Measurements from ENCODE around the gene PLCB1. TPM values are rescaled to one million over a fixed set of nuclear protein-coding genes. Genes with fewer than 3 reads are reported as not detected.
A peak's percentile ranks its signal among the peaks of the same experiment; 100 is the strongest.

PLCB1 gene
- polyA plus RNA-seq, 1 donor, result 15.9 TPM

- DNase-seq, result no peak
Observed at GRCh38 chr20:8735674-8736073, 603.6 kb downstream of the PLCB1 start.

- DNase-seq, result no peak
Observed at GRCh38 chr20:8740265-8740664, 608.2 kb downstream of the PLCB1 start.

DNA sequence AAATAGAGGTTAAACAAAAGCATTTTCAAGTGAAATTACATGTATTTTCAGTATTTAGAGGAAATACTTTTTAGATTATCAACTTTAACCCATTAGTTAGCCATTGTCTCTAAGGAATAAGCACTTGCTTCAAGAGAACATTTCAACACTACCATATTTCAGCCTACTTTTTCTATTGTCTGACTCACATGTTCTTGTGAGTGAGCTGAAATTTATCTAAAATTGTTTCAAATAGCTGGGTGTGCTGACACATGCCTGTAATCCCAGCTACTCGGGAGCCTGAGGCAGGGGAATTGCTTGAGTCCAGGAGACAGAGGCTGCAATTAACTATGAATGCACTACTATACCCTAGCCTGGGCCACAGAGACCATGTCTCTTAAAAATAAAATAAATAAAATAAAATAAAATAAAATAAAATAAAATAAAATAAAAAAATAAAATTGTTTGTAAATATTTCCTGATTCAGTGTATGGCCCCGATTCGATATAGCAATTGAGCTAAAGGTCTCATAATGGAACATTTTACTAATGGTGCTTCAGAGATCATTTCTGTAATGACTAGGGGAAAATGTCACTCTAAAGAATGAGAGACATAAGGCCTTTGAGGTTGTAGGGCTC lies 612.3 kb downstream of the PLCB1 start:
- no peak for DNase-seq

GRCh38 chr20:8749101-8749500 lies 617.0 kb downstream of the PLCB1 start:
- DNase-seq, result no peak

DNA sequence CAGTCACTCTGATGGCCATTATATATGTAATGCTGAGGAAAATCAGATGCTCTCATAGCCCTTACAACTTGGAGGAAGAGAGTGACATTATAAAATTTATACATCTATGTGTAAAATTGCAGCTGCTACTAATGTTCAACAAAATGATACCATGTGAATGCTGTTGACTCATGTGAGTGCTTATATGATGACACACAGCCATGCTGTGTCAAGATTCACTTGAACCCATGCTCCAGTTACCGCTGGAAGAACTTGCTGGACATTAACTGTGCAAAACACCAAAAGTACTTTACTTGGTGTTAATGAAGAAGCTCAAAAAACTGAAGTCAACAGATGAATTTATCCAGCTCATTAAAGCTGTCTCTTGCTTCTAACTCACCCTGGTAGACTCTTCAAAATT lies 617.9 kb downstream of the PLCB1 start:
- DNase-seq, result no peak

GRCh38 chr20:8755340-8756118 lies 623.5 kb downstream of the PLCB1 start:
- DNase-seq, result no peak

- no peak for DNase-seq
Observed at GRCh38 chr20:8756410-8756809, 624.3 kb downstream of the PLCB1 start.

DNA sequence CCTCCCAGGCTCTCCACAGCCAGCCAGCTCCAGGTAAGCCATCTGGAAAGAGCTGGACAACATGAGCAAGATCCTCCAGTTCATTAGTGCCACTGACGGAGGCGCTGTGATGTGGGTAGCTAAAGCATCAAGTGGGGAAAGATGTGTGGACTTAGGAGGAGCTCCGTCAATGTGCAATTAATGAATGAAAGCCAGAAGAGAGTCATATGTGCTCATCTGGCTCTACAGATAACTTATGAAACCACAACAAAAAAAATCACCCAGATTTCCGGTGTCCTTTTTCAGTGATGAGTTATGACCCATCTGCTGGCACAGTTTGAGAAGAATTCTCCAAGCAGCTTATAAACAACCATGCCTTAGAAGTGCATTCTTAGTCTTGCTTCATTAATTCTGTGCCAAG lies 625.1 kb downstream of the PLCB1 start:
- DNase-seq, result no peak

GRCh38 chr20:8764344-8764962 lies 632.4 kb downstream of the PLCB1 start:
- DNase-seq, result peak; percentile 21

DNA sequence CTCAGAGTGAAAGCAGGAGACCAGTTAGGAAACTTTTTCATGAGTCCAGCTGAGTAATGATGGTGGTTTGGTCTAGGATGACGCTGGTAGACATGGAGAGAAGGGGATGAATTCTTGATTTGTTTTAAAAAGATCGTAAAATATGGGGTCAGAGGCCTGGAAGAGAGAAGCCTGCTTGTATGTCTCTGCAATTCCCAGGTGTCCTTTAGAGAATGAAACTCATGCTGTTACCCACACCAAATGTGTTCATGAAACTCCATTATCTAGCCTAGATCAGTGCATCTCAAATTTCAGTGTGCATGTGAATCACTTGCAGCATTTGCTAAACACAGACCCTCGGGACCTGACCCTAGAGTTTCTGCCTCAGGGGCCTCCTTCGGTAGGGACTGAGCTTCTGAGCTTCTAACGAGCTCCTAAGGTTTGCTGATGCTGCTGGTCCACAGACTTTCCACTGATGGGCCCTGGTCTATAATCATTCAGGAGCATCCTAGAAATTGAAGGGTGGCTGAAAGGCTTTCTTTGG lies 634.9 kb downstream of the PLCB1 start:
- no peak for DNase-seq

DNA sequence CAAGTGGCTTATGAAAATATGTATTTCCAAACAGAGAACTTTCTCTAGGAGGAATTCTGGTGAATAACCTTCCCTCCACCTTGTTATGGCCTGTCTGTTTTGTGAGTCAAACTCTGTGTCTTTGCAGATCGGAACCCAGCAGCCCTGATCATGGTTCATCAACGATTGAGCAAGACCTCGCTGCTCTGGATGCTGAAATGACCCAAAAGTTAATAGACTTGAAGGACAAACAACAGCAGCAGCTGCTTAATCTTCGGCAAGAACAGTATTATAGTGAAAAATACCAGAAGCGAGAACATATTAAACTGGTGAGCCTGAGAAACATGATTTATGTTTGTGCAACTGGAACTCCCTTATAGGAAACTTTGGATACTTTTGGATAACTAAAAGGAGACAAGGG lies 642.3 kb downstream of the PLCB1 start:
- DNase-seq, result no peak

GRCh38 chr20:8777911-8778310 lies 645.8 kb downstream of the PLCB1 start:
- DNase-seq, result no peak

DNA sequence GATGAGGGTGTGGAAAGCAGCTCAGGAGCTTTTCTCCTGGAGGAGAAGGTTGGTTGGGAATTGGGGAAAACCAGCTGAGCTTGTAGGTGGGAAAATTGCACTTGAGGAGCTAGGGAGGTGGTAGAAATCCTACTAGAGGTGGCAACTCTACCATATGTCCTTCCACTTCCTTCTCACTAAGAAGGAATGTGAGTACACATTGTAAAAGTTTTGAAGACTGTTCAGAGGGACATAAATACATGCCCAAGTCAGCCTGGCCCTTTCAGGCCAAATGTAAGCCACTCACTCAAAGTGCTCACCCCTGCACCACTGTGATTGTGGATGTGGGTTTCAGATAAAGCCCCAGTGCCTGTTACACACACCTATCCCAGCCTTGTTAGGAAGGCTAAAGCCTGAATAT lies 646.3 kb downstream of the PLCB1 start:
- DNase-seq, result no peak

- DNase-seq, result no peak
Observed at GRCh38 chr20:8780915-8781314, 648.8 kb downstream of the PLCB1 start.

- no peak for DNase-seq
Observed at GRCh38 chr20:8782804-8783203, 650.7 kb downstream of the PLCB1 start.

DNA sequence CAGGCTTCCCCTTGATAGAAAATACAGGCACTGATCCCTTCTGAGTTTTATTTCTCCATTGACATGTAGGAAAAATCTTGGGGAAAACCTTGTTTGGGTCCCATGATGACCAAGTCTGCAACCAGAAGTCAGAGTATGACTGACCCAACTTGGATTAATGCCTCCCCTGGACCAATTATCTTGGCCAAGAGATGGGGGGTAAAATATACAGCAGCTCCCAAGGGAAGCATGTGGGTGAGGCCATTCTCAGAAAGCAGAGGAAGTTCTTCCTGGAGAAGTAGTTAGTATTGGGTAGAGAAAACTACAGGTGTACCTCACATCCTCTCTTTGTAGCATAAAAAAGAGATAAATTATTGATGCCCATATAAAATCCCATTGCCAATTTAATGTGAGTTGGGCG lies 651.7 kb downstream of the PLCB1 start:
- DNase-seq, result no peak

DNA sequence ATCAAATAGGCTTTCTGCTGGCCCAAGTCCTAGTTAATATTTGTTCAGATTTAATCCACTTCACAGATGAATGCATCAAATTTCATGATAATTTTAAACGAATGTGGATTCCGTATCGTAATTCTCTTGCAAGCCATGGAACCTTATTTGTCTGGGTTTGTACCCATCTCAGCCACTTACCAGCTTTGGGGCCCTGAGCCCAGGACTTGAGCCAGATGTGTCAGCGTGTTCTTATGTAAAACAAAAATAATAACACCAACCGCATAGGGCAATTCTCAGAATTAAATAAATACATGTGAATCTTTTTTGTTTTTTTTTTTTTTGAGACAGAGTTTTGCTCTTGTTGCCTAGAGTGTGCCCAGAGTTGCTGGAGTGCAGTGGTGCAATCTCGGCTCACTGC lies 654.3 kb downstream of the PLCB1 start:
- no peak for DNase-seq

DNA sequence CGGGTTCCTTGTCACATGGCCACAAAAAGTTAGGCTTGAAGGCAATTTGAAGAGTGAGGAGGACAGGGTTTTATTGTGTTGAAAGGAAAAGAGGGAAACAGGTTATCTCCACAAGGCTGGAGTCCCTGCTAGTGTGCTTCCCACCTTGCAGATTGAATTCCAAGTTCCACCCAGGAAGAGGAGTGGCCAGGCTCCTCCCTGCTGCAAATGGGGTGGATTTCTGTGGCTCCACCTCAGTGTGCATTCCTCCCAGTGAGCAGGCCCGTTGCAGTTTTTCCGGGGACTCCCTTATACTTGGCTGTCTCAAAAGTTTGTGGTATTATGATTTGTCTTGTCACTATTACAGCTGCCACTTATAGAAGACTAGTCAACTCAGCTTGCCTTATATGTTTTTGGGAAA lies 655.0 kb downstream of the PLCB1 start:
- DNase-seq, result no peak

DNA sequence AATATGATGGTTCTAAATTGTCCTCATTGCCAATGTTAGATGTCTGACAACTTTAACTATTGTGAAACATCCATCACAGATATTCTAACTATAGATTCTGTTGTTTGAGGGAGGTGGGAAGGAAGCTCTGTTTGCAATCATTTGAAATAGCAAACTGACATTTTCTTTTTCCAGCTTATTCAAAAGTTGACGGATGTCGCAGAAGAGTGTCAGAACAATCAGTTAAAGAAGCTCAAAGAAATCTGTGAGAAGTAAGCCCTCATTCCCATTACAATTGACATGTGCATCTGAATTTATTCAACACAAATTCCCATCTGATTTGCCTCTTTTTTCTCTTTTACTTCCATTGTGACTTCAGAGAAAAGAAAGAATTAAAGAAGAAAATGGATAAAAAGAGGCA lies 656.2 kb downstream of the PLCB1 start:
- no peak for DNase-seq

GRCh38 chr20:8788831-8789230 lies 656.8 kb downstream of the PLCB1 start:
- DNase-seq, result no peak

GRCh38 chr20:8790442-8791074 lies 658.5 kb downstream of the PLCB1 start:
- peak; percentile 38 for DNase-seq

GRCh38 chr20:8795404-8795803 lies 663.3 kb downstream of the PLCB1 start:
- no peak for DNase-seq

GRCh38 chr20:8796088-8796660 lies 664.1 kb downstream of the PLCB1 start:
- peak; percentile 43 for DNase-seq

Measured in hindlimb muscle (tissue), 1 donor.